8988T (cell line): Measurements from ENCODE around the gene DAZAP2.

Experiments used
- DNase-seq: peaks from one replicate; pipeline ENCODE4 v3.0.0; 2011

Gene DAZAP2

GRCh38 chr12:51238510-51239334 is at the start of gene DAZAP2:
DAZAP2 (plus strand) TSS chr12:51238826; CDS start chr12:51238908, 82 bp downstream.
- DNase-seq: peak; percentile 86

GRCh38 chr12:51189790-51190355 is 48.8 kb upstream of the DAZAP2 start:
- DNase-seq: no peak

DNA sequence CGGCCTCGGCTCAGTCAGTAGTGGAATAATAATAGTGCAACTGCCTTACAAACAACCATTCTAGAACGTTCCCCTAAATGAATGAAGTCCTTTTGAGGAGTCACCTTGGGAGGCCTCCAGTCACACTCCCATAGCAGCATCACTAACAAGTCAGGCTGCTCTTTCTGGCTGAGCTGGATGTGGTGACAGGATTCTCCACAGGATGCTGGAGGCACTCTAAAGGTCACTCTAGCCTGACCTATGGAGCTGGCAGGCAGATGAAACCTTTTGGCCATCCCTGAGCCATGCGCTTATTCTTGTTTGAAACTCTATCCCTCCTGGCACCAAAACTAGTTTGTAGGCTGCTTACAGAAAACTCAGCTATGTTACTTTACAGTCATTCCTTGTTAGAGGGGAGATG is 47.8 kb upstream of the DAZAP2 start:
- DNase-seq: no peak

GRCh38 chr12:51191516-51192283 is 46.9 kb upstream of the DAZAP2 start:
- no peak for DNase-seq

GRCh38 chr12:51192284-51192671 is 46.3 kb upstream of the DAZAP2 start:
- DNase-seq: no peak

- DNase-seq: no peak
Measured at GRCh38 chr12:51195841-51196240, 42.8 kb upstream of the DAZAP2 start.

DNA sequence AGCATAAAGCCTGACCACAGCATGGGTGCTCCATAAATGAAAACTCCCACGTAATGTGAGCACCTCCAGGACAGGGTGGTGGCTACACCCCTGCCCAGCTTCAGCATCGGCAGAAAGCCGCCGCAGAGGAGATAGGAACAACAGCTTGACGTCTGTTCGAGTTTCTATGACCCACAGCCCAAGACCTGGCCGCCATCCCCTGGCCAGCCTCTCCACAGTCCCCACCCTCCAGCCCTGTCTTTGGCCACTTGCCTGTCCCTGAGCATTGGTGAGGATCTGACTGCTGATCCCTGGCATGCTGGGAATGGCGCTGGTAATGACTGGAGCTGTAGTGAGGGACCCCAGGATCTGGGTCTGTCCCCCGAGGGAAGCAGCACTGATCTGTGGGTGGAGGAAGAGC is 42.1 kb upstream of the DAZAP2 start:
- DNase-seq: no peak

DNA sequence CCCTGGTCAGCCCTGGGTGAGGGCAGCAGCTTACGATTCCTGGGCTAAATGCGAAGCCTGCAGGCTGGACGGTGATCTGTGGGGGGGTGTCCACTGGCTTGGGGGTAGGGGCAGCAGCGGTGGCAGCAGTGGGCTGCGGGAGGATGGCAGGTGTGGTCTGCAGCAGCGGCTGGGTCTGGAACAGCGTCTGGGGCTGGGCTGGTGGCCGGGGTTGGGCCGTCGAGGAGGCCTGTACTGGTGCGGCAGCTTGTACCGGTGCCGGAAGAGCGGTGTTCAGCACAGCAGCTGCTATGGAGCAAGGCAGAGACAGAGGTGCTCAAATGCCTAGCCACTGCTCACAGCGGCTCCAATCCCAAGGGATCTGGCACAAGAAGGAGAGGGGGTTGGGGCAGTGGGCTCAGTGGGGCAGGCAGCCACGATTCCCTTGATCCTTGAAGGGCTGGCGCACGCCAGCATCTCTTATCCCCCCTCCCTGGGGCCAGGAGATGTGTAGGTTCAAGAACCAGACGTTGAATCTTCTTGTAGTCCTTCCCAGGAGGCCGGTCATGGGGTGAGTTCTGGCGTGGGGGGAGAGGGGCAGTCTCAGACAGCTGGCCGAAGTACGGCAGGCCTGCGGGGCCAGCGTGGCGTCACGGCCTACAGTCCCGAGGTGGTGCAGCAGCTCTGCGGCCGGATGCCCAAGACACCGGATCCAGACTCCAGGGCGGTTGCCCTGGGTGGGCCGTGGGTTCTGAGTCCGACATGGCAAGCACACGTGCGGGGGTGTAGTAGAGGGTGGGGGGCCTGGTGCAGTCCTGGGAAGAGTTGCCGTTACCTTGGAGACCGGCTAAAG is 40.7 kb upstream of the DAZAP2 start:
- no peak for DNase-seq

DNA sequence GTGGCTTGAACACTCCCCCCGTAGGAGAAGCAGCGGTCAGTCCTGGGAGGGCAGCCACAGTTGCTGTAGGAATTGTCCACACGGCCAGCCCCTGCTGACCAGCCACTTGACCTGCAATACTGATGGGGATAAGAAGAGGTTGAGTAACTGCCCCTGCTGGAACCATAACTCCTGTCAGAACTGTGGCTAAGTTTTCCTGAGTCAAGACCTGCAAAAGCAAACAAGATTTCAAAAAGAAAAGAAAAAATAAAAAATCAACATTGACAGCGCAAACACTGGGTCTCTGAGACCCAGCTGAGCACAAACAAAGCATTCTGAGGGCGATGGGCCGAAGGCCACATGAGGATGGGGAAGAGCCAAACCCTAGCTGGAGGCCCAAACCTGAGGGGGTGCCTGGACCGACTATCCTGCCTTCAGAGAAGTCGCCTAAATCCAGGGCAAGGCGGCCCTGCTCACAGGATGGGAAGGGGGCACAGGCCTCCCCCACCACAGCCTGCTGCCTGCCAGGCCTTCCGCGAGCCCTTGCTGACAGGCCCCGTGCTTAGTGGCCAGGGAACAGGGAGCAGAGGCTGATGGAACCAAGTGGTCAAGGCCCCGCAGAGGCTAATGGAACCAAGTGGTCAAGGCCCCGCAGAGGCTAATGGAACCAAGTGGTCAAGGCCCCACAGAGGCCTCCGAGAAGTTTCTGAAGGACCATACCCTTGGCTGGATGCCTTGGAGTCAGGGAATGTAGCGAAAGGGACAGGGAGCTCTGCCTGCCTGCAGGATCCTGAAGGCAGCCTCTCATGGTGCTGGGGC is 39.9 kb upstream of the DAZAP2 start:
- no peak for DNase-seq

GRCh38 chr12:51199366-51199945 is 39.2 kb upstream of the DAZAP2 start:
- DNase-seq: no peak

DNA sequence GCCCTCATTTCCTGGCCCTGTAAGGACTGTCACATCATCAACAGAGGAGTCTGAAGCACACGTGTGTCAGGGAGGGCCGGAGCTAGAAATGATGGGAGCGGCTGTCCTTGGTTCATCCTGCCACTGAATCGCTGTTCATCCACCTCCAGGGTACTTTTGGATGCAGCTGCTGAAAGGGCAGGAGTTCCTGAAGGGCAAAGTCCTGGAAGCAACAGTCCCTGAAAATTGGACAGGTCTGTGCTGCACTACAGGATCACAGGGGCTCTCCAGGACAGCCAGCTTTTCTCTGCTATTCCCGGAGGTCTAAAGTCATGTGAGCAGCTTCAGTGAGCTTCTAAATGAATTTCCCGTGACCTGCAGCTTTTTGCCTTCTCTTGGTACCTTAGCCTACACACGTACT is 38.5 kb upstream of the DAZAP2 start:
- no peak for DNase-seq

DNA sequence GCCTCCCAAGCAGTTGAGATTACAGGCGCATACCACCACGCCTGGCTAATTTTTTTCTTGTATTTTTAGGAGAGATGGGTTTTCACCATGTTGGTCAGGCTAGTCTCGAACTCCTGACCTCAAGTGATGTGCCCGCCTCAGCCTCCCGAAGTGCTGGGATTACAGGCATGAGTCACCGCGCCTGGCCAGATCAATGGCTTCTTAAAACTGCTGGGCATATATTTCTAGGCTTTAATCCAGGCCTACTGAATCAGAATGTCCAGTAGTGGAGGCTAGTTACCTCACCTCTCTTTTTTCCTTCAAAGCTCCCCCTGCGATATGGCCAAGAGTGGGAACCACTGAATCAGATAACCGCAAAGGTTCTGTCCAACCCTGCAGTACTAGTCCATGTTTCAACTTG is 37.8 kb upstream of the DAZAP2 start:
- DNase-seq: no peak

DNA sequence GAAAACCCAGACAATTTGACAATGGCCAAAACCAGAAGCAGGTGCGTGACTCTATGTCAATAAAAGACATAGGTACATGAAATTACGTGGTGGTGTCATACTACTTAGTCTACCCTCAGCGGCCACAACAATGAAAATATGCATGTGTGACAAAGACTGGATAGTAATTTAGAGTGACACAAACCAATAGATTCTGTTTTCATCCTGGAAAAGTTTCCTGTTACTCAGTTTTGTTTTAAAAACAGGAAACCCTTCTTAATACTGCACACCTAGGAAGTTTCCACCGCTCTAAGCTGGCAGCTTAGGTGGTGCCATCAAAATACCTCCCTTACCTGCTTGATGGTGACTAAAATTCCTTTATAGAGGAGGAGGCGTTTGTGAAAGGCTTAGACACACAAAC is 35.9 kb upstream of the DAZAP2 start:
- DNase-seq: no peak

GRCh38 chr12:51205350-51205749 is 33.3 kb upstream of the DAZAP2 start:
- DNase-seq: no peak

- no peak for DNase-seq
Measured at GRCh38 chr12:51208016-51208660, 30.5 kb upstream of the DAZAP2 start.

- no peak for DNase-seq
Measured at GRCh38 chr12:51209259-51209658, 29.4 kb upstream of the DAZAP2 start.

DNA sequence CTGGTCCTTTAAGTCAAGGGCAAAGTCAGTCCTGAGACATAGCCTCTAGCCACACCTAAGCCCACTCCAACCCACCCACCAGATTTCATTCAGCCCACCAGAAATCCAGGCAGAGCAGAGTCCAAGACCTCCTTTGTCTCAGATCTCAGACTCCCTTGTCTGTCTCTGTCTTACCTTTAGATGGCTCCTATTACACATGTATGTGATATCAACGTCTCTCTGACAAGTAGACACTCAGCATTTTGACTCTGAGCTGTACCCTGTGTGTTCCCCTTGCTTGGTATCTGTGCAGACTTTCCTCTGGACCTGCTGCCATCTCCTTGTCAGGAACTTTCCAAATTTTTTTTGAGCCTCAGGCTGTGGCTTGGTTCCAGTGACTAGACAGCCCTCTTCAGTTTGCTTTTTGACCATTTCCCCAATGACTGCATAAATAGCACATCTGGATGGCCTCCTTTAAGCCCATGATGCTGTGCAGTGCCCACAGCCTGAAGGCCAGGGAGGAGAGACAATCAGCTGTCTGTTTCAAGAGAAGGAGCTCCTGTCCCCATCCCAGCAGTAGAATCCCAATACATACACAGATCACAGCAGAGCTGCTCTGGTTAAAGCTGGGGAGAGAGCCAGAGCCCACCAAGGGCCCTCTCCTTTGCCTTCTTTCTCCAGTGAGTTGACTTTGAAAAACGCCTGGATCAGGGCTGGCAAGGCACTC is 27.8 kb upstream of the DAZAP2 start:
- DNase-seq: no peak

- no peak for DNase-seq
Measured at GRCh38 chr12:51214895-51215294, 23.7 kb upstream of the DAZAP2 start.

DNA sequence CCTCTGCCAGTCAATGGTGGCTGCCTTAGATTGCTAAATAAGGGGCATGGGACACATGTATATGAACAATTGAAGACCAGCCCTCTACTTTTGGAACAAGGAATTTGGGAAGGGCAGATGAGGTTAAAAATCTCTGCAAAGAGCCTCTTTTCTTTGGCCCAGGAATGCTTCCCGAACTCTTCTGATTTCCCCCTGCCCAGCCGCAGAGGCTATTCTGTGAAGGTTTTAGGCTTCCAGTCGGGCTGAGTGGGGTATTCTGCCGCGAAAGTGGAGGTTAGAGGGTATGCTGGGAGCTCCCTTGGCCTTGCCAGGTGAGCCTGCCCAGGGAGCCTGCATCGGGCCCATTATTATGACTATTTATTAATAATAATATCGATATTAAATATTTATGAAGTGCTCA is 22.0 kb upstream of the DAZAP2 start:
- DNase-seq: no peak

DNA sequence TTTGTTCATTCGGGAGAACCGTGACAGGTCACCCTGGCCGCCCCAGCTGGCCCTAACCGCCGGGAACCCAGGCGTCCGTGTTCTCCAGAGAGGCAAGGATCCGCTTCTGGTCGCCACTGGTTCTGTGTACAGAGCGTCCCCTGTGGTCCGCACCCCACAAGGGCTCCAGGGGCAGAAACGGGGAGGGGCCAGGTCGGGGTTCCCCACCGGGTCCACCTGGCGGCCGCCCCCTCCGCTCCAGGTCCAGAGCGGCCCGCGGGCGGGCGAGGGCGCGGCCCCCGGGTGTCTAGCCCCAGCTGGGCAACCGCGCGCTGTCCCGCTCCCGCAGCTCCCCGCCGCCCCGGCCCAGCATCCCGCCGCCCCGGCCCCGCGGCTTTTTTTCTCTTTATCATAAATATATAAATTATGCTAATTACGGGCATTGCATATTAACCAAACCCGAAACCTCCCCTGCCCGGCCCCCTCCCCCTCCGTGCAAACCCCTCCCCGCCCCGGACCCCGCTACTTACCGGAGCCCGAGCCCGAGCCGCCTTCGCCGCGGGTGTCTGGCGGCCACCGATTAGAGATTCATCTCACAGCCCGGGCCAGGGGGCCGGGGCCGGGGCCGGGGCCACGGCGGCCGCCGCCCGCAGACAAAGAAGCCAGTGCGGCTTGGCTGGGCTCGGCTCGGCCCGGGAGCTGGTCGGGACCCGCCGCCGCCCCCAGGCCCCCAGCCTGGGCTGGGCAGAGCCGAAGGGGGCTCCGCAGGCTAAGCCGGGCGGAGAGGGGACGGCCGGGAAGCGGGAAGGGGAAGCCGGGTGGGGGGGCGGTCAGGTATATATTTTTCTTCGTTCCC is 21.3 kb upstream of the DAZAP2 start:
- DNase-seq: peak; percentile 73
